ENCODE measurements around the gene KAZALD1. TPM values are rescaled to one million over a fixed set of nuclear protein-coding genes. Genes with fewer than 3 reads are reported as not detected.
A peak's percentile ranks its signal among the peaks of the same experiment; 100 is the strongest.

KAZALD1 gene
- 1.6 and 1.7 TPM in 2 replicates for polyA plus RNA-seq (2013)

GRCh38 chr10:101061624-101062231, at the start of gene KAZALD1:
TSS of gene KAZALD1 (plus strand) at chr10:101061989. CDS start at chr10:101062593, 604 bp downstream.
- peak within 1 kb of the TSS; percentile 99 for H3K27ac ChIP-seq (ENCODE audit: low read depth, low read length)
- peaks cover 27 to 29% of the 10 kb centered on the region in 2 experiments for H3K4me1 ChIP-seq (ENCODE audit: control insufficient read depth in 1 of 2, insufficient read depth in 2 of 2, low read length in 2 of 2)
- H4K8ac ChIP-seq (ENCODE audit: low read depth, low read length) = peak within 1 kb of the TSS; percentile 100
- peaks cover 3% of the 10 kb centered on the region for H3K9me3 ChIP-seq (ENCODE audit: insufficient read depth, low read depth, low read length)
- H3K4ac ChIP-seq (ENCODE audit: low read depth, low read length) = peak within 1 kb of the TSS; percentile 99
- H3K4me3 ChIP-seq (ENCODE audit: low read depth, low read length) = peak within 1 kb of the TSS; percentile 89
- peak within 1 kb of the TSS; percentile 100 for H2BK120ac ChIP-seq (ENCODE audit: insufficient read depth, low read length, poor library complexity)
- peak within 1 kb of the TSS; percentile 100 for H3K18ac ChIP-seq (ENCODE audit: low read length)
- no peak within 1 kb of the TSS for H3K23ac ChIP-seq (ENCODE audit: low read length)
- no CpG with 5 or more reads among the region's 31 CpGs for WGBS (ENCODE audit: extremely low coverage, insufficient coverage, insufficient read length)
- peaks cover 0 to 3% of the 10 kb centered on the region in 2 experiments for H3K36me3 ChIP-seq (ENCODE audit: control insufficient read depth in 1 of 2, insufficient read depth in 2 of 2, low read length in 2 of 2)
- peak within 1 kb of the TSS; percentile 98 for H2AK5ac ChIP-seq (ENCODE audit: low read length)
- H2BK12ac ChIP-seq (ENCODE audit: low read length) = peak within 1 kb of the TSS; percentile 97
- peak within 1 kb of the TSS; percentile 100 for H2AFZ ChIP-seq (ENCODE audit: insufficient read depth, low read length, poor library complexity)
- H3K4me2 ChIP-seq (ENCODE audit: low read length) = peak within 1 kb of the TSS; percentile 99
- peak within 1 kb of the TSS; percentile 100 for H2BK5ac ChIP-seq (ENCODE audit: low read depth, low read length, poor library complexity)
- H3K27me3 ChIP-seq (ENCODE audit: insufficient read depth, low read length) = peaks cover 39% of the 10 kb centered on the region
- H3K9ac ChIP-seq (ENCODE audit: low read length) = peak within 1 kb of the TSS; percentile 100
- peak within 1 kb of the TSS; percentile 100 for H4K91ac ChIP-seq (ENCODE audit: low read depth, low read length)
- peaks cover 8% of the 10 kb centered on the region for H3K79me2 ChIP-seq (ENCODE audit: control insufficient read depth, insufficient read depth, low read length, poor library complexity)
- DNase-seq = peak in 1 of 2 donors; percentile 36
- H4K12ac ChIP-seq (ENCODE audit: low read depth, low read length) = peak within 1 kb of the TSS; percentile 100
- H3K79me1 ChIP-seq (ENCODE audit: low read length) = peaks cover 14% of the 10 kb centered on the region
- H3K14ac ChIP-seq (ENCODE audit: low read length) = peak within 1 kb of the TSS; percentile 100

GRCh38 chr10:101012525-101013364, 49.0 kb upstream of the KAZALD1 start:
- H2AFZ ChIP-seq (ENCODE audit: insufficient read depth, low read length, poor library complexity) = no peak overlapping the region
- H3K4me2 ChIP-seq (ENCODE audit: low read length) = no peak overlapping the region
- no peaks in the 10 kb centered on the region for H3K9me3 ChIP-seq (ENCODE audit: insufficient read depth, low read depth, low read length)
- no CpG with 5 or more reads among the region's 14 CpGs for WGBS (ENCODE audit: extremely low coverage, insufficient coverage, insufficient read length)
- no peak overlapping the region for H4K91ac ChIP-seq (ENCODE audit: low read depth, low read length)
- H3K27me3 ChIP-seq (ENCODE audit: insufficient read depth, low read length) = peaks cover 9% of the 10 kb centered on the region
- H3K27ac ChIP-seq (ENCODE audit: low read depth, low read length) = no peak overlapping the region
- H3K4me1 ChIP-seq (ENCODE audit: control insufficient read depth in 1 of 2, insufficient read depth in 2 of 2, low read length in 2 of 2) = no peaks in the 10 kb centered on the region
- H3K4ac ChIP-seq (ENCODE audit: low read depth, low read length) = no peak overlapping the region
- DNase-seq = peak; percentile 77 to 89
- H3K36me3 ChIP-seq (ENCODE audit: control insufficient read depth in 1 of 2, insufficient read depth in 2 of 2, low read length in 2 of 2) = no peaks in the 10 kb centered on the region
- no peak overlapping the region for H3K14ac ChIP-seq (ENCODE audit: low read length)
- no peak overlapping the region for H3K23ac ChIP-seq (ENCODE audit: low read length)
- H2BK120ac ChIP-seq (ENCODE audit: insufficient read depth, low read length, poor library complexity) = no peak overlapping the region
- H3K79me2 ChIP-seq (ENCODE audit: control insufficient read depth, insufficient read depth, low read length, poor library complexity) = no peaks in the 10 kb centered on the region
- H3K9ac ChIP-seq (ENCODE audit: low read length) = no peak overlapping the region
- no peaks in the 10 kb centered on the region for H3K79me1 ChIP-seq (ENCODE audit: low read length)
- no peak overlapping the region for H3K4me3 ChIP-seq (ENCODE audit: low read depth, low read length)
- H2BK12ac ChIP-seq (ENCODE audit: low read length) = no peak overlapping the region
- no peak overlapping the region for H2BK5ac ChIP-seq (ENCODE audit: low read depth, low read length, poor library complexity)
- H4K8ac ChIP-seq (ENCODE audit: low read depth, low read length) = no peak overlapping the region
- no peak overlapping the region for H4K12ac ChIP-seq (ENCODE audit: low read depth, low read length)
- H2AK5ac ChIP-seq (ENCODE audit: low read length) = no peak overlapping the region
- H3K18ac ChIP-seq (ENCODE audit: low read length) = no peak overlapping the region

GRCh38 chr10:101013365-101013825, 48.4 kb upstream of the KAZALD1 start:
- Histone ChIP-seq H4K91ac (ENCODE audit: low read depth, low read length) (no peak overlapping the region), H3K9ac (ENCODE audit: low read length) (no peak overlapping the region), H3K79me2 (ENCODE audit: control insufficient read depth, insufficient read depth, low read length, poor library complexity) (no peaks in the 10 kb centered on the region), H2BK120ac (ENCODE audit: insufficient read depth, low read length, poor library complexity) (no peak overlapping the region), H3K4me3 (ENCODE audit: low read depth, low read length) (no peak overlapping the region), H4K12ac (ENCODE audit: low read depth, low read length) (no peak overlapping the region), H2AK5ac (ENCODE audit: low read length) (no peak overlapping the region), H3K27ac (ENCODE audit: low read depth, low read length) (no peak overlapping the region), H2BK5ac (ENCODE audit: low read depth, low read length, poor library complexity) (no peak overlapping the region), H3K4me2 (ENCODE audit: low read length) (no peak overlapping the region), H2BK12ac (ENCODE audit: low read length) (no peak overlapping the region), H3K4ac (ENCODE audit: low read depth, low read length) (no peak overlapping the region), H3K23ac (ENCODE audit: low read length) (no peak overlapping the region), H3K14ac (ENCODE audit: low read length) (no peak overlapping the region), H3K9me3 (ENCODE audit: insufficient read depth, low read depth, low read length) (no peaks in the 10 kb centered on the region), H3K27me3 (ENCODE audit: insufficient read depth, low read length) (peaks cover 9% of the 10 kb centered on the region), H2AFZ (ENCODE audit: insufficient read depth, low read length, poor library complexity) (no peak overlapping the region), H3K4me1 (ENCODE audit: control insufficient read depth in 1 of 2, insufficient read depth in 2 of 2, low read length in 2 of 2) (peaks cover 3 to 5% of the 10 kb centered on the region in 2 experiments), H3K79me1 (ENCODE audit: low read length) (no peaks in the 10 kb centered on the region), H4K8ac (ENCODE audit: low read depth, low read length) (no peak overlapping the region), H3K36me3 (ENCODE audit: control insufficient read depth in 1 of 2, insufficient read depth in 2 of 2, low read length in 2 of 2) (no peaks in the 10 kb centered on the region), H3K18ac (ENCODE audit: low read length) (no peak overlapping the region)
- no peak for DNase-seq
- 100% methylated on average over 2 of the region's 9 CpGs for WGBS (ENCODE audit: extremely low coverage, insufficient coverage, insufficient read length)

GRCh38 chr10:101014230-101014884, 47.4 kb upstream of the KAZALD1 start:
- H3K23ac ChIP-seq (ENCODE audit: low read length) = no peak overlapping the region
- H2BK12ac ChIP-seq (ENCODE audit: low read length) = no peak overlapping the region
- no peak overlapping the region for H3K4ac ChIP-seq (ENCODE audit: low read depth, low read length)
- H3K9me3 ChIP-seq (ENCODE audit: insufficient read depth, low read depth, low read length) = peaks cover 2% of the 10 kb centered on the region
- no CpG with 5 or more reads among the region's 11 CpGs for WGBS (ENCODE audit: extremely low coverage, insufficient coverage, insufficient read length)
- H2AFZ ChIP-seq (ENCODE audit: insufficient read depth, low read length, poor library complexity) = no peak overlapping the region
- H4K8ac ChIP-seq (ENCODE audit: low read depth, low read length) = no peak overlapping the region
- H2BK120ac ChIP-seq (ENCODE audit: insufficient read depth, low read length, poor library complexity) = no peak overlapping the region
- H3K36me3 ChIP-seq (ENCODE audit: control insufficient read depth in 1 of 2, insufficient read depth in 2 of 2, low read length in 2 of 2) = no peaks in the 10 kb centered on the region
- no peaks in the 10 kb centered on the region for H3K79me2 ChIP-seq (ENCODE audit: control insufficient read depth, insufficient read depth, low read length, poor library complexity)
- no peak overlapping the region for H3K14ac ChIP-seq (ENCODE audit: low read length)
- H3K4me3 ChIP-seq (ENCODE audit: low read depth, low read length) = no peak overlapping the region
- H3K4me2 ChIP-seq (ENCODE audit: low read length) = no peak overlapping the region
- peaks cover 7 to 13% of the 10 kb centered on the region in 2 experiments for H3K4me1 ChIP-seq (ENCODE audit: control insufficient read depth in 1 of 2, insufficient read depth in 2 of 2, low read length in 2 of 2)
- no peaks in the 10 kb centered on the region for H3K79me1 ChIP-seq (ENCODE audit: low read length)
- no peak overlapping the region for H3K9ac ChIP-seq (ENCODE audit: low read length)
- H2BK5ac ChIP-seq (ENCODE audit: low read depth, low read length, poor library complexity) = no peak overlapping the region
- no peak overlapping the region for H3K27ac ChIP-seq (ENCODE audit: low read depth, low read length)
- no peak overlapping the region for H3K18ac ChIP-seq (ENCODE audit: low read length)
- peaks cover 9% of the 10 kb centered on the region for H3K27me3 ChIP-seq (ENCODE audit: insufficient read depth, low read length)
- no peak overlapping the region for H4K12ac ChIP-seq (ENCODE audit: low read depth, low read length)
- no peak overlapping the region for H2AK5ac ChIP-seq (ENCODE audit: low read length)
- no peak overlapping the region for H4K91ac ChIP-seq (ENCODE audit: low read depth, low read length)
- DNase-seq = peak; percentile 73 to 85
